ENCODE data around the gene ILKAP. TPM values are rescaled to one million over a fixed set of nuclear protein-coding genes. Genes with fewer than 3 reads are reported as not detected.

The ILKAP gene
- total RNA-seq, 1 experiment from 2014 or later, result 49.9 TPM

GRCh38 chr2:238238766-238239542 is 35.5 kb upstream of the ILKAP start:
- H3K36me3 ChIP-seq (ENCODE audit: control insufficient read depth, insufficient read depth, low read length), result no peaks in the 10 kb centered on the region
- in situ Hi-C loops (cut with HindIII; ENCODE audit: low pct_unique_long_range_greater_than_20kb, low sequenced_read_pairs), result no loop called here
- ChIA-PET CTCF (no interaction called here), POLR2A (no interaction called here)
- peak overlapping the region; percentile 20 to 65 for H3K4me3 ChIP-seq (ENCODE audit: low read depth in 2 of 2, low read length in 2 of 2)
- H3K27ac ChIP-seq (ENCODE audit: low read length), result no peak overlapping the region
- intact Hi-C loops (cut with micrococcal nuclease; ENCODE audit: unreplicated experiment), result no loop called here
- H3K4me1 ChIP-seq (ENCODE audit: control insufficient read depth, insufficient read depth, low read length), result no peaks in the 10 kb centered on the region
- TF ChIP-seq TCF7L2 (IDR thresholded peaks at IDR 0.05; ENCODE audit: low read depth, low read length), result no peak
- no peak for TF ChIP-seq REST (IDR thresholded peaks at IDR 0.05; ENCODE audit: insufficient read depth in 1 of 2, low read depth in 2 of 2, low read length in 1 of 2)
- no peak for TF ChIP-seq SIN3A (IDR thresholded peaks at IDR 0.05; ENCODE audit: borderline replicate concordance, insufficient read depth, low read depth, low read length)
- no peak; the same call in 1 of the 2 replicates for TF ChIP-seq CTCF (IDR thresholded peaks at IDR 0.05)
- no peak for TF ChIP-seq POLR2AphosphoS5 (IDR thresholded peaks at IDR 0.05; ENCODE audit: low read depth, low read length)
- no peaks in the 10 kb centered on the region for H3K9me3 ChIP-seq (ENCODE audit: control insufficient read depth, insufficient read depth, low read depth, low read length)
- DNase-seq (ENCODE audit: low read depth, low spot score) (no peak), ATAC-seq (0 out of 2 replicates have a peak, but pooled peaks have one; percentile 4)
- no peaks in the 10 kb centered on the region for H3K27me3 ChIP-seq (ENCODE audit: control insufficient read depth, insufficient read depth, low read length)
- no TSS peak for BruUV-seq (replicated peaks)

GRCh38 chr2:238238311-238238765 is 34.8 kb upstream of the ILKAP start:
- Histone ChIP-seq H3K36me3 (ENCODE audit: control insufficient read depth, insufficient read depth, low read length) (no peaks in the 10 kb centered on the region), H3K4me3 (ENCODE audit: low read depth in 2 of 2, low read length in 2 of 2) (no peak overlapping the region), H3K27ac (ENCODE audit: low read length) (no peak overlapping the region), H3K27me3 (ENCODE audit: control insufficient read depth, insufficient read depth, low read length) (no peaks in the 10 kb centered on the region), H3K9me3 (ENCODE audit: control insufficient read depth, insufficient read depth, low read depth, low read length) (no peaks in the 10 kb centered on the region), H3K4me1 (ENCODE audit: control insufficient read depth, insufficient read depth, low read length) (no peaks in the 10 kb centered on the region)
- ChIA-PET POLR2A (no interaction called here), CTCF (interaction anchor here (0.6 to 0.7 kb wide), 2 partner anchors 25 to 78 kb away, joined by 3 read pairs; no protein-coding TSS in a partner anchor)
- in situ Hi-C loops (cut with HindIII; ENCODE audit: low pct_unique_long_range_greater_than_20kb, low sequenced_read_pairs), result no loop called here
- no peak for TF ChIP-seq REST (IDR thresholded peaks at IDR 0.05; ENCODE audit: insufficient read depth in 1 of 2, low read depth in 2 of 2, low read length in 1 of 2)
- BruUV-seq (replicated peaks), result TSS peak; percentile 98
- intact Hi-C loops (cut with micrococcal nuclease; ENCODE audit: unreplicated experiment), result no loop called here
- no peak for ATAC-seq
- no peak for DNase-seq (ENCODE audit: low read depth, low spot score)

Measured in Panc1 (cell line).